GM18519 (cell line): ENCODE measurements around the gene CPLANE2.
"Not testable (repeated sequence)": the region's sequence is repeated elsewhere in the genome, so short reads cannot be mapped to it uniquely, and the experiment has no call there.

ENCODE experiments used
- ATAC-seq: cut with Tn5 transposase; IDR thresholded peaks from one replicate; pipeline ENCODE4 v1.9.1; 2021; ENCODE audit warnings: mild to moderate bottlenecking, moderate library complexity; ENCODE audit not compliant: unreplicated experiment, low FRiP score

CPLANE2 gene

GRCh38 chr1:16236511-16237342 is at the start of gene CPLANE2:
Gene CPLANE2, minus strand, starts transcription at chr1:16237183. Its CDS starts 441 bp downstream, at chr1:16236742.
- peak; percentile 20 for ATAC-seq

- ATAC-seq, result no peak
Observed at GRCh38 chr1:16286122-16286521, 49.1 kb upstream of the CPLANE2 start.

- ATAC-seq, result no peak
Observed at GRCh38 chr1:16281765-16282164, 44.8 kb upstream of the CPLANE2 start.

GRCh38 chr1:16279186-16279585 is 42.2 kb upstream of the CPLANE2 start:
- no peak for ATAC-seq

GRCh38 chr1:16276302-16277030 is 39.5 kb upstream of the CPLANE2 start:
- no peak for ATAC-seq

- no peak for ATAC-seq
Observed at GRCh38 chr1:16275591-16275990, 38.6 kb upstream of the CPLANE2 start.

GRCh38 chr1:16267690-16268180 is 30.8 kb upstream of the CPLANE2 start:
- ATAC-seq, result no peak

GRCh38 chr1:16266411-16267118 is 29.6 kb upstream of the CPLANE2 start:
- no peak for ATAC-seq

- no peak for ATAC-seq
Observed at GRCh38 chr1:16262067-16262466, 25.1 kb upstream of the CPLANE2 start.

- ATAC-seq, result no peak
Observed at GRCh38 chr1:16260814-16261213, 23.8 kb upstream of the CPLANE2 start.

- no peak for ATAC-seq
Observed at GRCh38 chr1:16258591-16259135, 21.7 kb upstream of the CPLANE2 start.

- no peak for ATAC-seq
Observed at GRCh38 chr1:16257968-16258367, 21.0 kb upstream of the CPLANE2 start.

- ATAC-seq, result not testable (repeated sequence)
Observed at GRCh38 chr1:16257556-16257955, 20.6 kb upstream of the CPLANE2 start.

- ATAC-seq, result no peak
Observed at GRCh38 chr1:16256478-16256877, 19.5 kb upstream of the CPLANE2 start.

GRCh38 chr1:16254263-16254928 is 17.4 kb upstream of the CPLANE2 start:
- ATAC-seq, result no peak

- ATAC-seq, result no peak
Observed at GRCh38 chr1:16253332-16253922, 16.4 kb upstream of the CPLANE2 start.

- no peak for ATAC-seq
Observed at GRCh38 chr1:16252912-16253311, 15.9 kb upstream of the CPLANE2 start.

GRCh38 chr1:16251381-16251780 is 14.4 kb upstream of the CPLANE2 start:
- no peak for ATAC-seq

GRCh38 chr1:16250524-16251251 is 13.7 kb upstream of the CPLANE2 start:
- no peak for ATAC-seq
